LNCAP (cell line): ENCODE data around the gene C4A.

Source experiments
- TF ChIP-seq, protein P1 (sequence below): fragments of 450-650 bp; IDR thresholded peaks from 2 replicates; pipeline ENCODE4 v1.5.1; 2017; ENCODE audit warnings: mild to moderate bottlenecking

The C4A gene

DNA sequence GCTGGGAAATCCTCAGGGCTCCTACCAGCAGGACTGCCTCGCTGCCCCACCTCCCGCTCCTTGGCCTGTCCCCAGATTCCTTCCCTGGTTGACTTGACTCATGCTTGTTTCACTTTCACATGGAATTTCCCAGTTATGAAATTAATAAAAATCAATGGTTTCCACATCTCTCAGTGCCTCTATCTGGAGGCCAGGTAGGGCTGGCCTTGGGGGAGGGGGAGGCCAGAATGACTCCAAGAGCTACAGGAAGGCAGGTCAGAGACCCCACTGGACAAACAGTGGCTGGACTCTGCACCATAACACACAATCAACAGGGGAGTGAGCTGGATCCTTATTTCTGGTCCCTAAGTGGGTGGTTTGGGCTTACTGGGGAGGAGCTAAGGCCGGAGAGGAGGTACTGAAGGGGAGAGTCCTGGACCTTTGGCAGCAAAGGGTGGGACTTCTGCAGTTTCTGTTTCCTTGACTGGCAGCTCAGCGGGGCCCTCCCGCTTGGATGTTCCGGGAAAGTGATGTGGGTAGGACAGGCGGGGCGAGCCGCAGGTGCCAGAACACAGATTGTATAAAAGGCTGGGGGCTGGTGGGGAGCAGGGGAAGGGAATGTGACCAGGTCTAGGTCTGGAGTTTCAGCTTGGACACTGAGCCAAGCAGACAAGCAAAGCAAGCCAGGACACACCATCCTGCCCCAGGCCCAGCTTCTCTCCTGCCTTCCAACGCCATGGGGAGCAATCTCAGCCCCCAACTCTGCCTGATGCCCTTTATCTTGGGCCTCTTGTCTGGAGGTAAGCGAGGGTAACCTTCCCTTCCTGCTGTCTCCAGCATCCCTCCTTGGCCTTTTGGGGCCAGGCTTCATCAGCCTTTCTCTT, 36.1 kb upstream of the C4A start, which contains the start of gene CFB:
TSS of gene CFB (plus strand) at position 589 of the 863 bp plus-strand sequence. CDS start at position 716, 127 bp downstream.
- TF ChIP-seq, protein P1, sequence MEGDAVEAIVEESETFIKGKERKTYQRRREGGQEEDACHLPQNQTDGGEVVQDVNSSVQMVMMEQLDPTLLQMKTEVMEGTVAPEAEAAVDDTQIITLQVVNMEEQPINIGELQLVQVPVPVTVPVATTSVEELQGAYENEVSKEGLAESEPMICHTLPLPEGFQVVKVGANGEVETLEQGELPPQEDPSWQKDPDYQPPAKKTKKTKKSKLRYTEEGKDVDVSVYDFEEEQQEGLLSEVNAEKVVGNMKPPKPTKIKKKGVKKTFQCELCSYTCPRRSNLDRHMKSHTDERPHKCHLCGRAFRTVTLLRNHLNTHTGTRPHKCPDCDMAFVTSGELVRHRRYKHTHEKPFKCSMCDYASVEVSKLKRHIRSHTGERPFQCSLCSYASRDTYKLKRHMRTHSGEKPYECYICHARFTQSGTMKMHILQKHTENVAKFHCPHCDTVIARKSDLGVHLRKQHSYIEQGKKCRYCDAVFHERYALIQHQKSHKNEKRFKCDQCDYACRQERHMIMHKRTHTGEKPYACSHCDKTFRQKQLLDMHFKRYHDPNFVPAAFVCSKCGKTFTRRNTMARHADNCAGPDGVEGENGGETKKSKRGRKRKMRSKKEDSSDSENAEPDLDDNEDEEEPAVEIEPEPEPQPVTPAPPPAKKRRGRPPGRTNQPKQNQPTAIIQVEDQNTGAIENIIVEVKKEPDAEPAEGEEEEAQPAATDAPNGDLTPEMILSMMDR = no peak

DNA sequence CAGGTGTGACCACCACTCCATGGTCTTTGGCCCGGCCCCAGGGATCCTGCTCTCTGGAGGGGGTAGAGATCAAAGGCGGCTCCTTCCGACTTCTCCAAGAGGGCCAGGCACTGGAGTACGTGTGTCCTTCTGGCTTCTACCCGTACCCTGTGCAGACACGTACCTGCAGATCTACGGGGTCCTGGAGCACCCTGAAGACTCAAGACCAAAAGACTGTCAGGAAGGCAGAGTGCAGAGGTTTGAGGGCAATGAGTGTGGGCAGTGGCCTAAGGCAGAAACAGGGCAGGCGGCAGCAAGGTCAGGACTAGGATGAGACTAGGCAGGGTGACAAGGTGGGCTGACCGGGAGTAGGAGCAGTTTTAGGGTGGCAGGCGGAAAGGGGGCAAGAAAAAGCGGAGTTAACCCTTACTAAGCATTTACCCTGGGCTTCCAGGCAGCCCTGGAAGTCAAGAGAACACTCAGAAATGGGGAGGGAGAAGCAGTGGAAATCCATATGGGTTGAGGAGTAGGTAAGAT, 35.4 kb upstream of the C4A start:
- TF ChIP-seq, protein P1 = no peak

DNA sequence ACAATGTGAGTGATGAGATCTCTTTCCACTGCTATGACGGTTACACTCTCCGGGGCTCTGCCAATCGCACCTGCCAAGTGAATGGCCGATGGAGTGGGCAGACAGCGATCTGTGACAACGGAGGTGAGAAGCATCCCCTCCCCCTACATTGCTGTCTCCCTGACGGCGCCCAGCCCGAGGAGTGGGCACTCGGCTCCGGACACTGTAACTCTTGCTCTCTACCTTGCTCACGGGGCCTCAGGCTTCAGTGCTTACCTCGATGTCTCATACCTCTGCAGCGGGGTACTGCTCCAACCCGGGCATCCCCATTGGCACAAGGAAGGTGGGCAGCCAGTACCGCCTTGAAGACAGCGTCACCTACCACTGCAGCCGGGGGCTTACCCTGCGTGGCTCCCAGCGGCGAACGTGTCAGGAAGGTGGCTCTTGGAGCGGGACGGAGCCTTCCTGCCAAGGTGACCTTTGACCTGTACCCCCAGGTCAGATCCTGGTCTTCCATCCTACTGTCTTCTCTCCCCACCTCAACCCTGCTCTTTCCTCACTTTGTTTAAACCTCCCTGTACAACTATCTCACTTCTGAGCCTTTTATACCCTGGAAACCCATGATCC, 34.7 kb upstream of the C4A start:
- TF ChIP-seq, protein P1 = no peak

DNA sequence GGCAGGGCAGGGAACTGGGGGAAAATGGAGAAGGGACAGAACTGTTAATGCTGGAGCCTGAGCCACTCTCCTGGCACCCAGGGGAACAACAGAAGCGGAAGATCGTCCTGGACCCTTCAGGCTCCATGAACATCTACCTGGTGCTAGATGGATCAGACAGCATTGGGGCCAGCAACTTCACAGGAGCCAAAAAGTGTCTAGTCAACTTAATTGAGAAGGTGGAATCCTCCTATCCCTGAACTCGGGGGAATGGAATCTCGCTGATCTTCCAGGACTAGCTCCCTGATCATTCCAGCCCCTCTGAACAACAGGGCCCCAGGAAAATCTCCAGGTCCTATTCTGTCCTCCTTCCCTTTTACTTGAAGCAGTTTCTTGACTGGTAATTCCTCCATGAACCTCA, 34.0 kb upstream of the C4A start:
- TF ChIP-seq, protein P1 = no peak

DNA sequence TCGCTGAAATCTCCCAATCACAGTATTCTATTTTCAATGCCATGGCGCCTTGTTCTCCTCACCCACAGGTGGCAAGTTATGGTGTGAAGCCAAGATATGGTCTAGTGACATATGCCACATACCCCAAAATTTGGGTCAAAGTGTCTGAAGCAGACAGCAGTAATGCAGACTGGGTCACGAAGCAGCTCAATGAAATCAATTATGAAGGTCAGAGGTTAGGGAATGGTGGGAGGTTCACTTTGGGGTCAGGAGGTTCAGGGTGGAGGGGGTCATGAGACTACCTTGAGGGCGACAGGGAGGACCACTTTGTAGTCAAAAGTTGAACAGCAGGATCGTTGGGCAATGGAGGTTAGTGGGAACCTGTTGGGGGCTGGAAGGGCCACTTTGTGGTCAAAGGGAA, 33.6 kb upstream of the C4A start:
- TF ChIP-seq, protein P1 = no peak

DNA sequence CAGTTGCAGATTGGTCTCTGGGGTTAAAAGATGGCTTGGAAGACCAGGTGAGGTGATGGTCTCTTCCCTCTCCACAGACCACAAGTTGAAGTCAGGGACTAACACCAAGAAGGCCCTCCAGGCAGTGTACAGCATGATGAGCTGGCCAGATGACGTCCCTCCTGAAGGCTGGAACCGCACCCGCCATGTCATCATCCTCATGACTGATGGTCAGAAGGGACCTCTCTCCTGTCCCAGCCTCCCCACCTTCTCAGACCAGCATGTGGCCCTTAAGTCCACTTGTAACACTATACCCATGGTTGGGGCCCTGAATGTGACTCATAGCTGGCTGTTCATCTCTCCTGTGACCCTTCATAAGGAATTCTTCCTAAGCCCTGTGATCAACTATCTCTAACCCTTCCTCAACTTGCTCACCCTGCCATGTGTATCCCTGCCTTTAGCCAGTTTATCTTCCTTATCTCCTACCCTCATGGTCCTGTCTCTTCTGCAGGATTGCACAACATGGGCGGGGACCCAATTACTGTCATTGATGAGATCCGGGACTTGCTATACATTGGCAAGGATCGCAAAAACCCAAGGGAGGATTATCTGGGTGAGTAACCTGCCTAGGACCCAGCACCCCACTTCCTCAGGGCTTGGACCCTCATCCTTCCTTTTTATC, 33.0 kb upstream of the C4A start:
- TF ChIP-seq, protein P1 = no peak

DNA sequence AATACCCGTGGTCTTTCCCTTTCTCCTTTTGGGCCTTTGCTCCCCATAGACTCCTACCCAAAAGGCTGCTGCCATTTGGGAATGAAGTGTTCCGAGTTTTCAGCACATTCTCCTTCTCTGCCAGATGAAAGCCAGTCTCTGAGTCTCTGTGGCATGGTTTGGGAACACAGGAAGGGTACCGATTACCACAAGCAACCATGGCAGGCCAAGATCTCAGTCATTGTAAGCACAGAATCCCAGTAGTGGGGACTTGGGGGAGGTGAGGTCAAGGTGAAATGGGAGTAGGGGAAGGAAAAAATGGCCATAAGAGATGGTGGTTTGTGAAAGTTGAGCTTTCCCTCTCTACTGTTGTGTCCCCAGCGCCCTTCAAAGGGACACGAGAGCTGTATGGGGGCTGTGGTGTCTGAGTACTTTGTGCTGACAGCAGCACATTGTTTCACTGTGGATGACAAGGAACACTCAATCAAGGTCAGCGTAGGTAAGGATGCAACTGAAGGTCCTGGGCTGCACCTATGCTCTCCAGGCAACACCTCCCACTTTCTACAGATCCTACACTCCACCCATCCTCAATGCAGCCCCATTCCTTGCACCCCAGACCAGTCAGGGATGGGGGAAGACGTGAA, 31.8 kb upstream of the C4A start:
- TF ChIP-seq, protein P1 = no peak
